Calu3 (cell line): ENCODE results near the gene TNFRSF19. TPM values are rescaled to one million over a fixed set of nuclear protein-coding genes. Genes with fewer than 3 reads are reported as not detected.
A peak's percentile ranks its signal among the peaks of the same experiment; 100 is the strongest.

Experiments
- BruUV-seq: library from RNA; stranded (reverse); fragments of 400-500 nt; replicated peaks from 2 replicates; lab custom pipeline; 2021; lab: Mats Ljungman, UMichigan
- CTCF ChIA-PET: fragments of 300-600 bp; sonication (Branson Sonifier 250); formaldehyde crosslinking; loops from one replicate; lab custom pipeline; 2022; ENCODE audit warnings: antibody characterized with exemption; lab: Charles Lee
- DNase-seq: peaks from one replicate; pipeline ENCODE4 v3.0.0; 2022
- H3K27ac Mint-ChIP-seq: one replicate; pipeline ENCODE4 v1.8.0; 2022; ENCODE audit warnings: mixed read lengths; ENCODE audit not compliant: unreplicated experiment
- H3K27me3 Mint-ChIP-seq: one replicate; pipeline ENCODE4 v1.8.0; 2022; ENCODE audit warnings: mixed read lengths; ENCODE audit not compliant: unreplicated experiment
- H3K36me3 Mint-ChIP-seq: one replicate; pipeline ENCODE4 v1.8.0; 2022; ENCODE audit warnings: mild to moderate bottlenecking, moderate library complexity, mixed read lengths; ENCODE audit not compliant: insufficient read depth, unreplicated experiment
- H3K4me1 Mint-ChIP-seq: one replicate; pipeline ENCODE4 v1.8.0; 2022; ENCODE audit warnings: mild to moderate bottlenecking, low read depth, mixed read lengths; ENCODE audit not compliant: unreplicated experiment
- H3K4me3 Mint-ChIP-seq: one replicate; pipeline ENCODE4 v1.8.0; 2022; ENCODE audit warnings: mild to moderate bottlenecking, low read depth, moderate library complexity, mixed read lengths; ENCODE audit not compliant: unreplicated experiment
- H3K9me3 Mint-ChIP-seq: one replicate; pipeline ENCODE4 v1.8.0; 2022; ENCODE audit warnings: low read depth, mixed read lengths; ENCODE audit not compliant: unreplicated experiment
- CTCF ChIP-seq: fragments of 200-600 bp; IDR thresholded peaks from one replicate; pipeline ENCODE4 v1.8.0; 2022; ENCODE audit warnings: antibody characterized with exemption; ENCODE audit not compliant: unreplicated experiment
- intact Hi-C: fragments of 100-400 bp; cut with micrococcal nuclease; formaldehyde crosslinking; loops from one replicate; pipeline ENCODE4 v1.10.0; 2022; ENCODE audit not compliant: unreplicated experiment
- total RNA-seq: library from RNA; stranded (reverse); gene quantifications from 2 replicates; pipeline ENCODE4 v1.2.3, GENCODE V29; 2022

The TNFRSF19 gene
- total RNA-seq, 1 experiment from 2014 or later, result 38.3 TPM

- H3K27ac Mint-ChIP-seq, result no peak overlapping the region
- intact Hi-C loops, result no loop called here
- no peak overlapping the region for H3K4me3 Mint-ChIP-seq
- H3K27me3 Mint-ChIP-seq, result no peaks in the 10 kb centered on the region
- no peaks in the 10 kb centered on the region for H3K36me3 Mint-ChIP-seq
- H3K4me1 Mint-ChIP-seq, result peaks cover 18% of the 10 kb centered on the region
- no peak for DNase-seq
- CTCF ChIA-PET, result interaction anchor here (0.6 kb wide), 1 partner anchor 20 kb away, joined by 4 read pairs; no protein-coding TSS in a partner anchor
- no TSS peak for BruUV-seq
- H3K9me3 Mint-ChIP-seq, result peaks cover 3% of the 10 kb centered on the region
- no peak for TF ChIP-seq CTCF
Observed at GRCh38 chr13:23651439-23651838, 81.2 kb downstream of the TNFRSF19 start.

- H3K36me3 Mint-ChIP-seq, result no peaks in the 10 kb centered on the region
- no peak overlapping the region for H3K4me3 Mint-ChIP-seq
- CTCF ChIA-PET, result interaction anchor here (0.6 kb wide), 1 partner anchor 20 kb away, joined by 4 read pairs; no protein-coding TSS in a partner anchor
- H3K27me3 Mint-ChIP-seq, result no peaks in the 10 kb centered on the region
- no peak overlapping the region for H3K27ac Mint-ChIP-seq
- H3K9me3 Mint-ChIP-seq, result peaks cover 3% of the 10 kb centered on the region
- peaks cover 18% of the 10 kb centered on the region for H3K4me1 Mint-ChIP-seq
- DNase-seq, result no peak
- BruUV-seq, result no TSS peak
- TF ChIP-seq CTCF, result no peak
- intact Hi-C loops, result no loop called here
Observed at GRCh38 chr13:23651887-23652286, 81.7 kb downstream of the TNFRSF19 start.

GRCh38 chr13:23652909-23653726, 82.9 kb downstream of the TNFRSF19 start:
- H3K4me1 Mint-ChIP-seq, result peaks cover 18% of the 10 kb centered on the region
- intact Hi-C loops, result no loop called here
- no peak for DNase-seq
- peaks cover 3% of the 10 kb centered on the region for H3K9me3 Mint-ChIP-seq
- CTCF ChIA-PET, result no interaction called here
- no peak overlapping the region for H3K4me3 Mint-ChIP-seq
- H3K36me3 Mint-ChIP-seq, result no peaks in the 10 kb centered on the region
- peak overlapping the region; percentile 34 for H3K27ac Mint-ChIP-seq
- TF ChIP-seq CTCF, result no peak
- no TSS peak for BruUV-seq
- H3K27me3 Mint-ChIP-seq, result no peaks in the 10 kb centered on the region

- no peaks in the 10 kb centered on the region for H3K9me3 Mint-ChIP-seq
- DNase-seq, result peak; percentile 45
- H3K4me1 Mint-ChIP-seq, result peaks cover 18% of the 10 kb centered on the region
- H3K27me3 Mint-ChIP-seq, result no peaks in the 10 kb centered on the region
- intact Hi-C loops, result loop anchor here (5.0 kb wide), 1 partner anchor 32 kb away; no protein-coding TSS in a partner anchor
- BruUV-seq, result no TSS peak
- no peak overlapping the region for H3K4me3 Mint-ChIP-seq
- H3K27ac Mint-ChIP-seq, result peak overlapping the region; percentile 34
- TF ChIP-seq CTCF, result no peak
- CTCF ChIA-PET, result interaction anchor here (1.2 kb wide), 1 partner anchor 76 kb away, joined by 3 read pairs; no protein-coding TSS in a partner anchor
- H3K36me3 Mint-ChIP-seq, result no peaks in the 10 kb centered on the region
Observed at GRCh38 chr13:23654111-23655110, 84.2 kb downstream of the TNFRSF19 start.
